AG04450 (cell line): ENCODE data around the gene SLC34A1. TPM values are rescaled to one million over a fixed set of nuclear protein-coding genes. Genes with fewer than 3 reads are reported as not detected.

Source experiments
- CTCF ChIA-PET: fragments of 300-600, 350-600 bp; formaldehyde crosslinking; extraction: SDS; loops from one replicate; lab custom pipeline; 2022; ENCODE audit warnings: antibody characterized with exemption, inconsistent platforms; lab: Charles Lee
- POLR2A ChIA-PET: fragments of 350-600 bp; formaldehyde crosslinking; extraction: SDS; loops from one replicate; lab custom pipeline; 2021; ENCODE audit warnings: antibody characterized with exemption, inconsistent platforms; lab: Yijun Ruan, JAX
- DNase-seq: peaks from one replicate; pipeline ENCODE4 v3.0.0-alpha.2; 2011; ENCODE audit warnings: low read depth, low spot score
- H3K27ac ChIP-seq: one replicate; pipeline ENCODE4 v1.5.1; 2012; ENCODE audit warnings: low read depth, low read length, control low read depth
- H3K27me3 ChIP-seq: one replicate; pipeline ENCODE4 v1.6.0; 2012; ENCODE audit warnings: low read length; ENCODE audit not compliant: control insufficient read depth, insufficient read depth
- H3K4me3 ChIP-seq: 2 replicates; pipeline ENCODE4 v1.5.1; 2011; ENCODE audit warnings: mild to moderate bottlenecking, low read depth, low read length, control low read depth
- H3K9me3 ChIP-seq: 2 replicates; pipeline ENCODE4 v1.5.1; 2012; ENCODE audit warnings: low read length; ENCODE audit not compliant: control insufficient read depth, insufficient read depth
- polyA plus RNA-seq: library from polyadenylated mRNA; depleted of rRNA; stranded (reverse); fragments of >200 nt; gene quantifications from 2 replicates; pipeline ENCODE4 v1.2.3, GENCODE V29; 2011
- TF ChIP-seq, protein P1 (sequence below): IDR thresholded peaks from 2 replicates; pipeline ENCODE4 v1.5.1; 2011; ENCODE audit warnings: low read depth, low read length, control low read depth, inconsistent platforms

SLC34A1 gene
- polyA plus RNA-seq, 1 experiment = not detected

DNA sequence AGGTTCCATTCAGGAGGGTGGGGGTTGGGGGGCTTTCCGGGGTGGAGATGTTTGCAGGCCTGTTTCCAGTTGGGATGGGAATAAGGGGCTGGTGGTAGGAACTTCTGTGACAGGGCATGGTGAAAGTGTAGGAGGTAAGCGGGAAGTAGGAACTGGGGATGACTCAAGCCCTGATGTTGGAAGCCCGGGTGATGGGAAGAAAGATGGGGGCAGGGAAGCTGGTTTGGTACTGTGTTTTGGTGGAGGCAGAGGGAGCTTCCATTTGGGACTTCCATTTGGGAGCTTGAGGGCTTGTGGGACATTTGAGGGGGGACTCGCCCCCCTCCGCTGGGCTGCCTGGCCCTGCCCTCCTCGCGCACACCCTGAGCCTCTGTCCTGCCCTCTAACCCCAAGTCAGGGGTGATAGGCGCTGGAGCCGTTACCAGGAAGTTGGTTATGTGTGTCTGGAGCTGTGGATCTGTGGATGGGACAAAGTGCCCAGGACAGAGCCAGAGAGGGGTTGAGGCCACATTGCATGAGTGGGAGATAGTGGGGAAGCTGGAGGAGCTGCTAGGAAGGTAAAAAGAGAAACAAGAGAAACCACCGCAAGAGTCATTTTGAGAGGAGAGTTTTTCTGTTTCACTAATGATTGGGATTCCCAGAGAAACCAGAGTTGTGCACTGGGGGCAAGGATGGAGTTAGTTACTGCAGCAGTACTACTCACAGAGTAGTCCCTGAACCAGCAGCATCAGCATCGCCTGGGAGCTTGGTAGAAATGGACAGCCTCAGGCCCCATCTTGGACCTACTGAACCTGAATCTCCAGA is 19.9 kb upstream of the SLC34A1 start:
- no peak overlapping the region for H3K27ac ChIP-seq
- no peak overlapping the region for H3K4me3 ChIP-seq
- peaks cover 11% of the 10 kb centered on the region for H3K27me3 ChIP-seq
- H3K9me3 ChIP-seq = peaks cover 4% of the 10 kb centered on the region; the same call in 1 of the 2 replicates
- CTCF ChIA-PET = interaction anchor here (1.1 kb wide), 1 partner anchor 25 kb away, joined by 3 read pairs; no protein-coding TSS in a partner anchor
- DNase-seq = no peak
- POLR2A ChIA-PET = no interaction called here
- TF ChIP-seq, protein P1, sequence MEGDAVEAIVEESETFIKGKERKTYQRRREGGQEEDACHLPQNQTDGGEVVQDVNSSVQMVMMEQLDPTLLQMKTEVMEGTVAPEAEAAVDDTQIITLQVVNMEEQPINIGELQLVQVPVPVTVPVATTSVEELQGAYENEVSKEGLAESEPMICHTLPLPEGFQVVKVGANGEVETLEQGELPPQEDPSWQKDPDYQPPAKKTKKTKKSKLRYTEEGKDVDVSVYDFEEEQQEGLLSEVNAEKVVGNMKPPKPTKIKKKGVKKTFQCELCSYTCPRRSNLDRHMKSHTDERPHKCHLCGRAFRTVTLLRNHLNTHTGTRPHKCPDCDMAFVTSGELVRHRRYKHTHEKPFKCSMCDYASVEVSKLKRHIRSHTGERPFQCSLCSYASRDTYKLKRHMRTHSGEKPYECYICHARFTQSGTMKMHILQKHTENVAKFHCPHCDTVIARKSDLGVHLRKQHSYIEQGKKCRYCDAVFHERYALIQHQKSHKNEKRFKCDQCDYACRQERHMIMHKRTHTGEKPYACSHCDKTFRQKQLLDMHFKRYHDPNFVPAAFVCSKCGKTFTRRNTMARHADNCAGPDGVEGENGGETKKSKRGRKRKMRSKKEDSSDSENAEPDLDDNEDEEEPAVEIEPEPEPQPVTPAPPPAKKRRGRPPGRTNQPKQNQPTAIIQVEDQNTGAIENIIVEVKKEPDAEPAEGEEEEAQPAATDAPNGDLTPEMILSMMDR = no peak

DNA sequence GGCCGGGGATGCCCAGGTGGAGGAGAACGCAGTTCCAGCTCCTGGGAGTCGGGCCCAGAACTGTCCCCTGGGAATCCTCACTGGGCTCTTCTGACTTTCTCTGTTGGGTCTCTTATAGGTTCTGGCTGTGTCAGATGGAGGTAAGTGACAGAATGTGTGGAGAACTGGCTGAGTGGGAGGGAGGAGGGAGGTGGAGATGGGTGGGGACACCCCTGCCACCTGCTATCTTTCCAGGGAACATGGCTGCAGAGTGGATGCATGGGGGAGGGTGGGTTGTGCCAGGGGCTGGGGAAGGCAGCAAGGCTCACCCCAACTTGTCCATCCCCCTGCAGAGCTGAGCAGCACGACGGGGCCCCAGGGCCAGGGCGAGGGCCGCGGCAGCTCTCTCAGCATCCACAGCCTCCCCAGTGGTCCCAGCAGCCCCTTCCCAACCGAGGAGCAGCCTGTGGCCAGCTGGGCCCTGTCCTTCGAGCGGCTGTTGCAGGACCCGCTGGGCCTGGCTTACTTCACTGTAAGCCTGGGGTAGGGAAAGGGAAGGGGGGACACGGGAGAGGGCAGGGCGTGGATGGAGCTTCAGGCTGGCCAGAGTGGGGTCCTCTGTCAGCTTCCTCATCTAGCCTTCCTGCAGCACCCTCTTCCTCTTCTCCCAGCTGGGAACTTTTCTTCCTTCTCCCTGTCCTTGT is 18.2 kb upstream of the SLC34A1 start:
- ChIA-PET CTCF (interaction anchor here (0.9 to 2.1 kb wide), 4 partner anchors 13 to 48 kb away, joined by 3 to 16 read pairs (median 4); no protein-coding TSS in a partner anchor), POLR2A (interaction anchor here (1.1 to 2.1 kb wide), 4 partner anchors 9 to 24 kb away, joined by 3 to 7 read pairs (median 6); partner anchors contain the start of gene LMAN2)
- H3K4me3 ChIP-seq = no peak overlapping the region; the same call in 1 of the 2 replicates
- TF ChIP-seq, protein P1 = no peak
- H3K27me3 ChIP-seq = peaks cover 3% of the 10 kb centered on the region
- no peak for DNase-seq
- peaks cover 4% of the 10 kb centered on the region; the same call in 1 of the 2 replicates for H3K9me3 ChIP-seq
- H3K27ac ChIP-seq = peak overlapping the region; percentile 86

DNA sequence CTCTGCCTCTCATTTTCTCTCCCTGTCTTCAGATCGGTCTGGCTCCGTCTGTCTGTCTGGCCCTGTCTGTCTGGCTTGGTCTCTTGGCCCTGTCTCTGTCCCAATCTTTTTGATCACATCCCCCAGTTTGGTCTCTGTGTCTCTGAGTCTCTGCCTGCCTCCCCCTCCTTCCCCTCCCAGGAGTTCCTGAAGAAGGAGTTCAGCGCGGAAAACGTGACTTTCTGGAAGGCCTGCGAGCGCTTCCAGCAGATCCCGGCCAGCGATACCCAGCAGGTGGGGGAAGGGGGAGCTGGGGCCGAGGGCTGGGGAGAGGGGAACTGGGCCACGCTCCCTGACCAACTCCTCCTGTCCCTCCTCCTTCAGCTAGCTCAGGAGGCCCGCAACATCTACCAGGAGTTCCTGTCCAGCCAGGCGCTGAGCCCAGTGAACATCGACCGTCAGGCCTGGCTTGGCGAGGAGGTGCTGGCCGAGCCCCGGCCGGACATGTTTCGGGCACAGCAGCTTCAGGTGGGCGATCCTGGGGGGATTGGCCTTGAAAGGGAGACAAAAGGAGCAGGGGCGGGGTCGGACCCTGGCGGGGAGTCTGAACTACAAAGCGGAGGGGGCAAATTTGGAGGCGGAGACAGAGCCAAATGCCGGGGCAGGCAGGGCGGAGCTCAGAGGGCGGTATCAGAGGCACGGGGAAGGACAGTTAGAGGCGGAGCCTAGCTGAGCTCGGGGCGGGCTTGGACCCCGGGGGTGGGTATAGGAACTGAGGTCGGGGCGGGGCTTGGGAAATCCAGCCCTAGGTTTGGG is 17.5 kb upstream of the SLC34A1 start:
- Histone ChIP-seq H3K27me3 (no peaks in the 10 kb centered on the region), H3K27ac (peak overlapping the region; percentile 86), H3K4me3 (peak overlapping the region; percentile 58), H3K9me3 (peaks cover 4% of the 10 kb centered on the region; the same call in 1 of the 2 replicates)
- DNase-seq = no peak
- TF ChIP-seq, protein P1 = no peak
- POLR2A ChIA-PET = interaction anchor here (0.6 to 2.1 kb wide), 6 partner anchors 9 to 823 kb away, joined by 3 to 7 read pairs (median 4); partner anchors contain the start of genes GRK6 and LMAN2
- CTCF ChIA-PET = interaction anchor here (0.5 to 2.1 kb wide), 11 partner anchors 12 to 91 kb away, joined by 3 to 16 read pairs (median 5); partner anchors contain the start of gene LMAN2

DNA sequence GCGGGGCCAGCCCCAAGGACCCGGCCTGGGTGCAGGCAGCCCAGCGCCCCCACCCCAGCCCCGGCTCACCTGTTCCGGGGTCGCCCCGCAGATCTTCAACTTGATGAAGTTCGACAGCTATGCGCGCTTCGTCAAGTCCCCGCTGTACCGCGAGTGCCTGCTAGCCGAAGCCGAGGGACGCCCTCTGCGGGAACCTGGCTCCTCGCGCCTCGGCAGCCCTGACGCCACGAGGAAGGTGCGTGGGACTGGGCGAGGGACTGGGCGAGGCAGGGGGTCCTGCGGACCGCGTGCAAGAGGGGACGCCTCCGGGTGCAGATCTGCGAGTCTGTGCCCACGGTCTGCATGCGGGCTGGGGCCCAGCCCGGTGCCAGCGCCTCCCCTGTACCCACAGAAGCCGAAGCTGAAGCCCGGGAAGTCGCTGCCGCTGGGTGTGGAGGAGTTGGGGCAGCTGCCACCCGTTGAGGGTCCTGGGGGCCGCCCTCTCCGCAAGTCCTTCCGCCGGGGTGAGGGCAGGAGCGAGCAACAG is 16.8 kb upstream of the SLC34A1 start:
- POLR2A ChIA-PET = interaction anchor here (0.6 to 2.1 kb wide), 6 partner anchors 8 to 822 kb away, joined by 3 to 7 read pairs (median 4); partner anchors contain the start of genes GRK6 and LMAN2
- no peaks in the 10 kb centered on the region for H3K27me3 ChIP-seq
- H3K9me3 ChIP-seq = peaks cover 4% of the 10 kb centered on the region; the same call in 1 of the 2 replicates
- H3K27ac ChIP-seq = no peak overlapping the region
- no peak for DNase-seq
- peak overlapping the region; percentile 58 for H3K4me3 ChIP-seq
- CTCF ChIA-PET = interaction anchor here (0.6 to 2.1 kb wide), 9 partner anchors 12 to 90 kb away, joined by 3 to 16 read pairs (median 5); partner anchors contain the start of gene LMAN2
- TF ChIP-seq, protein P1 = peak; percentile 23; the same call in 1 of the 2 replicates
